Heart left ventricle (tissue), 16 donors: ENCODE measurements around the gene NAGPA. TPM values are rescaled to one million over a fixed set of nuclear protein-coding genes. Genes with fewer than 3 reads are reported as not detected.

Experiments used
- ATAC-seq, 4 donors: fragments of 200-7000 bp; cut with Tn5 transposase; one replicate each; pipeline ENCODE4 v1.9.1; 2020 to 2022; ENCODE audit warnings: moderate library complexity in 4 of 4, mild to moderate bottlenecking in 3 of 4, moderate number of reproducible peaks in 1 of 4
- DNase-seq, 5 donors: peaks; one replicate each; pipeline ENCODE4 v3.0.0-alpha.2; 2020
- H3K27ac ChIP-seq, 12 donors: fragments of 200-600 bp; sonication (generic) in 4 of 12; one replicate each; pipeline versions ENCODE4 v1.5.0 to v1.8.0; 2016 to 2022; ENCODE audit warnings: mild to moderate bottlenecking in 2 of 12
- H3K27me3 ChIP-seq, 9 donors: fragments of 200-600 bp; sonication (generic) in 2 of 9; one replicate each; pipeline versions ENCODE4 v1.5.1 to v1.8.0; 2016 to 2022; ENCODE audit warnings: mild to moderate bottlenecking in 3 of 9
- H3K36me3 ChIP-seq, 9 donors: fragments of 200-600 bp; sonication (generic) in 2 of 9; one replicate each; pipeline versions ENCODE4 v1.5.0 to v1.8.0; 2018 to 2022; ENCODE audit warnings: mild to moderate bottlenecking in 2 of 9
- H3K4me1 ChIP-seq, 12 donors: fragments of 200-600 bp; sonication (generic) in 4 of 12; one replicate each; pipeline versions ENCODE4 v1.5.0 to v1.8.0; 2016 to 2022; ENCODE audit warnings: mild to moderate bottlenecking in 3 of 12
- H3K4me3 ChIP-seq, 12 donors: fragments of 200-600 bp; sonication (generic) in 4 of 12; one replicate each; pipeline versions ENCODE4 v1.5.0 to v1.8.0; 2017 to 2022; ENCODE audit warnings: mild to moderate bottlenecking in 9 of 12, moderate library complexity in 4 of 12
- H3K9me3 ChIP-seq, 12 donors: fragments of 200-600 bp; sonication (generic) in 4 of 12; one replicate each; pipeline versions ENCODE4 v1.5.0 to v1.8.0; 2016 to 2022; ENCODE audit warnings: mild to moderate bottlenecking in 1 of 12
- CTCF ChIP-seq, 12 donors: fragments of 200-600 bp; sonication (generic) in 4 of 12; IDR thresholded peaks; one replicate each; pipeline versions ENCODE4 v1.5.0 to v1.8.0; 2018 to 2022; ENCODE audit warnings: antibody characterized with exemption in 12 of 12, mild to moderate bottlenecking in 5 of 12
- POLR2A ChIP-seq, 2 donors: fragments of 450-650 bp; IDR thresholded peaks; one replicate each; pipeline ENCODE4 v1.6.1; 2017; ENCODE audit warnings: antibody characterized with exemption in 2 of 2, mild to moderate bottlenecking in 2 of 2, moderate library complexity in 2 of 2
- WGBS, 4 donors: extraction: QIAGEN DNeasy Blood & Tissue Kit in 2 of 4; methylation state at CpG; one replicate each; pipeline versions ENCODE4 v1.1.5 to v1.1.7; 2013 to 2018; 5-methylcytosine and 5-hydroxymethylcytosine counted together
- intact Hi-C, 10 donors: fragments of 100-400 bp; cut with DNase I; formaldehyde crosslinking; loops; one replicate each; pipeline versions ENCODE4 v1.11.1 to v1.14.2; 2022
- polyA plus RNA-seq, 2 donors: library from polyadenylated mRNA; stranded (reverse); fragments of 200-250 nt; gene quantifications; one replicate each; pipeline ENCODE4 v1.2.3, GENCODE V29; 2013
- total RNA-seq, 9 donors: library from RNA; depleted of rRNA in 2 of 9; stranded (reverse); fragments of >200 nt in 2 of 9; fragmentation: NEBNext Ultra II Directional in 3 of 9; extraction: Animal tissue kit (Norgen Biotek cat#: 25700) in 3 of 9; gene quantifications; one replicate each; pipeline versions ENCODE4 v1.1.0 to v1.2.4, GENCODE V29; 2016 to 2023
- donor health status: ischemic (EF 13 %, LVEDD 7.1; RV severe dilation, severe dysfunction).
- donor health status: healthy with polysubstance abuse.
- donor health status: DM: no; HTN: yes; CAD: no.
- donor health status: DM: no; HTN: no; CAD: no.
- donor health status: ischemic (EF 25% LVEDD 6.9; RV normal size, moderate dysfunction).
- donor health status: ischemic (EF 25% LVEDD 5.7; RV mildly dilated, moderate dysfunction).
- donor health status: healthy.
- donor health status: DM: yes; HTN: yes; CAD: no.
- donor health status: ischemic (EF 35%, LVEDD 5.7; RV mildly dilated, moderate dysfunction).
- donor health status: nonischemic (EF 11% LVEDD 7.7; RV severe dilation, severe dysfunction).
- donor health status: DM: yes; HTN: yes; CAD: no.
- donor health status: PGD.
- donor health status: ischemic (EF 29% LVEDD 5.4; RV normal size, mild dysfunction).
- donor health status: nonischemic (EF 23%, LVEDD 6.1; RV moderate dilation, normal function).

The NAGPA gene
- total and polyA plus RNA-seq, 11 donors, result 3.8 to 14.6 (median 7.8) TPM

DNA sequence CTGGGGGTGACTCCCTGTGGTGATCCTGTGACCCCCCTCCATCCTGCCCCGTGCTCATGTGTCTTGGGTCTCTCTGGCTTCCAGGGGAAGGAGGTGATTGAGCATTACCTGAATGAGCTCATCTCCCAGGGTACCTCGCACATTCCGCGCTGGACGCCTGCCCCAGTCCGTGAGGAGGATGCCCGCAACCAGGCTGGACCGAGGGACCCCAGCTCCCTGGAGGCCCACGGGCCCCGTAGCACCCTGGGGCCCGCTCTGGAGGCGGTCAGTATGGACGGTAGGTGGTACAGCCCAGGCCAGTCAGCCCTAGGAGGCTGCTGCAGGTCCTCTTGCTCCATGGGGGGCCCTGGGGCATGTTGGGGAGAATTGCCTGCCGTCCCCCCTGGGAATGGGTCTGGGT, 42.0 kb downstream of the NAGPA start:
- H3K27me3 ChIP-seq, result peaks cover 0 to 47% (median 21%) of the 10 kb centered on the region in 9 donors
- H3K4me3 ChIP-seq, result no peak overlapping the region
- H3K4me1 ChIP-seq, result peaks cover 0 to 9% (median 0%) of the 10 kb centered on the region in 12 donors
- DNase-seq (no peak), ATAC-seq (peak in 1 of 4 donors; percentile 18)
- 89 to 90% (median 90%) methylated on average over 10 to 14 of the region's 14 CpGs for WGBS, 4 donors
- no peak overlapping the region for H3K27ac ChIP-seq
- no peaks in the 10 kb centered on the region for H3K36me3 ChIP-seq
- no peak for TF ChIP-seq POLR2A (IDR thresholded peaks at IDR 0.05)
- TF ChIP-seq CTCF (IDR thresholded peaks at IDR 0.05), result no peak
- H3K9me3 ChIP-seq, result no peaks in the 10 kb centered on the region
- intact Hi-C loops, result no loop called here

DNA sequence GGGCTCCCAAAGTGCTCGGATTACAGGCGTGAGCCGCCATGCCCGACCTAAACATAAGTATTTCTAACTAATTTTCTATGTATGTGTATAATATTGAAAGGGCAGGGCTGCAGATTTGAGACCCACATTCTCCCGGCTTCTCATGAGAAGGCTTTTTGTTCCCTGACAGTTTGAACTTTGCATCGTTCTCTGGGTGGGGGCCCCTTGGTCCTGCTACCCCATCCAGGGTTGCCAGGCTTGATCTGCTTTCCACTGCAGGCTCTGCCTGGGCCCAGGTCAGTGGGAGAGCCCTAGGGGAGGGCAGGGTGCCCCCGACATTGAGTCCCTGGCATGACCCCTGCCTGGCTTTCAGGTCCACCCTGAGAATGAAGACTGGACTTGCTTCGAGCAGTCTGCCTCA, 43.3 kb downstream of the NAGPA start:
- Histone ChIP-seq H3K4me1 (peaks cover 0 to 9% (median 0%) of the 10 kb centered on the region in 12 donors), H3K9me3 (peaks cover 0 to 3% (median 0%) of the 10 kb centered on the region in 12 donors), H3K4me3 (no peak overlapping the region), H3K36me3 (no peaks in the 10 kb centered on the region), H3K27ac (no peak overlapping the region), H3K27me3 (peaks cover 0 to 50% (median 21%) of the 10 kb centered on the region in 9 donors)
- no peak for ATAC-seq
- intact Hi-C loops, result no loop called here
- 79 to 85% (median 82%) methylated on average over 8 of the region's 8 CpGs for WGBS, 4 donors
- TF ChIP-seq POLR2A (IDR thresholded peaks at IDR 0.05) (no peak), CTCF (IDR thresholded peaks at IDR 0.05) (no peak)
- no peak for DNase-seq

DNA sequence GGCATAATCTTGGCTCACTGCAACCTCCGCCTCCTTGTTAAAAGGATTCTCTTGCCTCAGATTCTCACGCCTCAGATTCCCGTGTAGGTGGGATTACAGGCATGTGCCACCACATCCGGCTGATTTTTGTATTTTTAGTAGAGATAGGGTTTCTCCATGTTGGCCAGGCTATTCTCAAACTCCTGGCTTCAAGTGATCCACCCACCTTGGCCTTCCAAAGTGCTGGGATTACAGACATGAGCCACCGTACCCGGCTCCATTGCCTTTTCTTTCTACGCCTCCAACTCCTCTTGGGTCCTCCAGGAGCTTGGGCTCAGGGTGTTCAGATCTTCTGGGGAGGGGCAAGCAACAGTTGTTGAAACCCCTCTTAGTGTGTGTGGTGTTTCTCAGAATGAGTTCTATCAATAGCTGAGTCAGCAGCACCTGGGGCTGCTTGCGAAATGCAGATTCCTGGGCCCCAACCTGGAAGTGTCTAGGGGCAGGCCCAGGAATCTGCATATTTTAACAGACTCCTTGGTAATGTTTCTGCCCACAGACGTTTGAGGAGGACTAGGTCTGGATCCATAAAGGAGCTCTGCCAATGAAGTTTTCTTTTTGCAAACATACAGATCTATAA, 44.2 kb downstream of the NAGPA start:
- TF ChIP-seq POLR2A (IDR thresholded peaks at IDR 0.05) (no peak), CTCF (IDR thresholded peaks at IDR 0.05) (no peak)
- peaks cover 0 to 3% (median 0%) of the 10 kb centered on the region in 12 donors for H3K9me3 ChIP-seq
- H3K4me3 ChIP-seq, result no peak overlapping the region
- peaks cover 0 to 50% (median 21%) of the 10 kb centered on the region in 9 donors for H3K27me3 ChIP-seq
- intact Hi-C loops, result no loop called here
- no peak overlapping the region for H3K27ac ChIP-seq
- peaks cover 0 to 9% (median 0%) of the 10 kb centered on the region in 12 donors for H3K4me1 ChIP-seq
- no peaks in the 10 kb centered on the region for H3K36me3 ChIP-seq
- 86 to 88% (median 86%) methylated on average over 9 of the region's 9 CpGs for WGBS, 4 donors
- ATAC-seq (no peak), DNase-seq (no peak)

- no peak overlapping the region for H3K4me3 ChIP-seq
- TF ChIP-seq CTCF (IDR thresholded peaks at IDR 0.05) (no peak), POLR2A (IDR thresholded peaks at IDR 0.05) (no peak)
- H3K27me3 ChIP-seq, result peaks cover 0 to 50% (median 21%) of the 10 kb centered on the region in 9 donors
- intact Hi-C loops, result no loop called here
- DNase-seq (no peak), ATAC-seq (no peak)
- WGBS, 4 donors, result 88 to 93% (median 91%) methylated on average over 5 of the region's 5 CpGs
- peaks cover 0 to 7% (median 0%) of the 10 kb centered on the region in 12 donors for H3K9me3 ChIP-seq
- H3K27ac ChIP-seq, result no peak overlapping the region
- H3K36me3 ChIP-seq, result no peaks in the 10 kb centered on the region
- peaks cover 0 to 9% (median 0%) of the 10 kb centered on the region in 12 donors for H3K4me1 ChIP-seq
Measured at GRCh38 chr16:4988647-4989046, 45.1 kb downstream of the NAGPA start.
